GM21619 (cell line): Measurements from ENCODE around the gene CCDC51.
"Not testable (repeated sequence)": the region's sequence is repeated elsewhere in the genome, so short reads cannot be mapped to it uniquely, and the experiment has no call there.

ENCODE experiments used
- ATAC-seq: cut with Tn5 transposase; IDR thresholded peaks from one replicate; pipeline ENCODE4 v1.9.1; 2021; ENCODE audit not compliant: unreplicated experiment

Gene CCDC51

GRCh38 chr3:48439820-48440589 is at the start of gene CCDC51, which contains the start of gene TMA7:
Gene CCDC51, minus strand, starts transcription at chr3:48440119. Its CDS starts 4,991 bp downstream, at chr3:48435128.
Gene TMA7, plus strand, starts transcription at chr3:48440257. Its CDS starts 40 bp downstream, at chr3:48440297.
- peak; percentile 93 for ATAC-seq

GRCh38 chr3:48486952-48487351 is 47.0 kb upstream of the CCDC51 start:
- no peak for ATAC-seq

GRCh38 chr3:48482822-48483221 is 42.9 kb upstream of the CCDC51 start:
- ATAC-seq: not testable (repeated sequence)

- not testable (repeated sequence) for ATAC-seq
Measured at GRCh38 chr3:48480891-48481290, 41.0 kb upstream of the CCDC51 start.

GRCh38 chr3:48478626-48479555 is 39.0 kb upstream of the CCDC51 start:
- no peak for ATAC-seq

- no peak for ATAC-seq
Measured at GRCh38 chr3:48477959-48478520, 38.1 kb upstream of the CCDC51 start.

GRCh38 chr3:48476426-48477053 is 36.6 kb upstream of the CCDC51 start:
- ATAC-seq: no peak

- ATAC-seq: no peak
Measured at GRCh38 chr3:48475188-48475587, 35.3 kb upstream of the CCDC51 start.

GRCh38 chr3:48474619-48475018 is 34.7 kb upstream of the CCDC51 start:
- ATAC-seq: no peak

GRCh38 chr3:48474031-48474430 is 34.1 kb upstream of the CCDC51 start:
- not testable (repeated sequence) for ATAC-seq

GRCh38 chr3:48473617-48473952 is 33.7 kb upstream of the CCDC51 start:
- ATAC-seq: no peak

GRCh38 chr3:48472923-48473616 is 33.2 kb upstream of the CCDC51 start:
- peak; percentile 70 for ATAC-seq

- ATAC-seq: no peak
Measured at GRCh38 chr3:48472673-48472922, 32.7 kb upstream of the CCDC51 start.

- ATAC-seq: no peak
Measured at GRCh38 chr3:48470286-48470685, 30.4 kb upstream of the CCDC51 start.

- no peak for ATAC-seq
Measured at GRCh38 chr3:48469046-48469915, 29.4 kb upstream of the CCDC51 start.

- no peak for ATAC-seq
Measured at GRCh38 chr3:48468329-48468731, 28.4 kb upstream of the CCDC51 start.

- ATAC-seq: no peak
Measured at GRCh38 chr3:48467473-48468267, 27.8 kb upstream of the CCDC51 start.

GRCh38 chr3:48467110-48467454 is 27.2 kb upstream of the CCDC51 start:
- no peak for ATAC-seq
